ENCODE results near the gene PALM2AKAP2.

The PALM2AKAP2 gene

DNA sequence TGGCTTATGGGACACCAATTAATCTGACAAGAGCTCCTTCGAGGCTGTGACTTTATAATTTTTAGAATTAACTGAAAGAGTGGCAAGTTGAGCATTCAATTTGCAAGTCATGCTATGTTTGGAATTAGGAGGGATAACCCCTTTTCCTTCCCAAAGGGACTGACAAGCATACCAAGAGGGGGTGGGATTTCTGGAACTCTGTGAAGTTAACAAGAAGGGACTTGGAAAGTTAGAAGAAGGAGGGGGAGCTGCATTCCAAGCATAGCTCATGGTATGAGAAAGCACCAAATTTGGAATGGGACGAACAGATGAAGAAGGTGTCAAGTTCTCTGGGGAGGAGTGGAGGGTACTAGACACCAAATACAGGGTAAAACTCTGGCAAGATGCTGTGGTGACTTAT is 8.9 kb upstream of the PALM2AKAP2 start:
- FAIRE-seq (peak; percentile 20), DNase-seq (ENCODE audit: insufficient read length, low spot score) (peak; percentile 54)

DNA sequence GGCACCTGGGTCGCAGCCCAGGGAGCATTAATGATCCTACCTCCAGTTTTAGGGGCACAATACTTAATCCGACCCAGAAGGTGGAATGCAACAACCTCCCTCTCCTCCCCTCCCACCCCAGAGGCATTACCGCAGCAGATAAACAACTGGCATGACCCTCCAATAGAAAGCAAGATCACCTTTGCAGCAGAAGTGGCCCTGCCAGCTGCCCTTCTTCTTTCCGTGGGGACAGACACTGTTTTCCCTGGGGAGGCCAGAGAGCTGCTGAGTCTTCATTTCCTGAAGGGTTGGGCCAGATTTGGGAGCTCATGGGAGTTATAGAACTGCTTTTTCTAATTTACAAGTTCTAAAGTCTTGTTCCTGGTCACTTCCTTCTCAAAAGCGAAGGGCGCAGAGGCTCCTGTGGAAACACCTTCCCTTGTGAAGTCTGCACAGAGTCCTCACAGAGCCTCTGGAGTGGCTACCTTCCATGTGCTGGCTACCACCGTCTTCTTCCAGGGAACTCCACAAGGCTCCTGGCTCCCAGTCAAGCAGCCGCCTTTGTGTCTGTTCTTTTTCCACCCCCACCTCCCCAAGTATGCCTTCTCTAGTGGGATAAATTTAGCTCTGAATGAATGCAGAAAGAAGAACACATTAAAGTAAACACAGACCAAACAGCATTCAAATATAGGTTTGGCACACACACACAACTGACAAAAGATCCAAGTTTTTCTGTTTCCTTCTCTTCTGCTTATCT is 8.0 kb upstream of the PALM2AKAP2 start:
- DNase-seq (ENCODE audit: insufficient read length, low spot score) (no peak), FAIRE-seq (no peak)

DNA sequence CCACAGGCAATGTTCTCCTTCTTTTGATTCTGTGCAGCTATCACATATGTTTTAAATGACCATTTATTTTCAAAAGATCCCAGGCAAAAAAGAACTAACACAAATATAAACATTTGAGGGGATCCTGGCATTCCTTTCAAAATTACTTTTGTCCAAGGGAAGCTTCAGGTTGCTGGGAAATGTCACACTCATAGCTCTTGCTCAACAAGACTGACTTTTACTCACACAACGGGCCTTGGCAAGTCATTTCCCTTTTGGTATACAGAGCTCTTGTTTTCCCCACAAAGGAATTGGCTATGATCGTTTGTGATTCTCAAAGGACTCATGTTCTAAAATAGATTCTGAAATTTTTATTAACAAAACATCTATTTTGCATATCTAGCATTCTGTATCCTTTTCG is 4.5 kb upstream of the PALM2AKAP2 start:
- no peak for DNase-seq (ENCODE audit: insufficient read length, low spot score)
- no peak for FAIRE-seq

DNA sequence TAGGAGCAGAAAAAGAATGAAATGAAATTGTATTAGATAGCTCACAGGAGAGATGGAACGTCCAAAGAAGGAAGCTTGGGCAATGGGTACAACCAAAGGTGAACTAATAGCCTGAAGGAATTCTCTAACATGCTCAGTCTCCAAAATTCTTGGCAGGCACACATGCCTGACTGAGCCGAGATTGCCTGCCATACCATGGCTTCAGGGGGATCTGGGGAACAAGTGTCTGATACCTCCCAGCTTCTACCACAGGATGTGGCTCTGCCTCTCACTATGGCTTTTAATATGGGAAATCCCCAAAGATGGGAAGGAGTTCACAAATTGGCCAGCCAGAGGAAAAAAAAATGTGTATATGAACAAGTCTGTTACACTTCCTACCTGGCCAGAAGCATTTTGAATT is 3.6 kb upstream of the PALM2AKAP2 start:
- FAIRE-seq, result no peak
- no peak for DNase-seq (ENCODE audit: insufficient read length, low spot score)

DNA sequence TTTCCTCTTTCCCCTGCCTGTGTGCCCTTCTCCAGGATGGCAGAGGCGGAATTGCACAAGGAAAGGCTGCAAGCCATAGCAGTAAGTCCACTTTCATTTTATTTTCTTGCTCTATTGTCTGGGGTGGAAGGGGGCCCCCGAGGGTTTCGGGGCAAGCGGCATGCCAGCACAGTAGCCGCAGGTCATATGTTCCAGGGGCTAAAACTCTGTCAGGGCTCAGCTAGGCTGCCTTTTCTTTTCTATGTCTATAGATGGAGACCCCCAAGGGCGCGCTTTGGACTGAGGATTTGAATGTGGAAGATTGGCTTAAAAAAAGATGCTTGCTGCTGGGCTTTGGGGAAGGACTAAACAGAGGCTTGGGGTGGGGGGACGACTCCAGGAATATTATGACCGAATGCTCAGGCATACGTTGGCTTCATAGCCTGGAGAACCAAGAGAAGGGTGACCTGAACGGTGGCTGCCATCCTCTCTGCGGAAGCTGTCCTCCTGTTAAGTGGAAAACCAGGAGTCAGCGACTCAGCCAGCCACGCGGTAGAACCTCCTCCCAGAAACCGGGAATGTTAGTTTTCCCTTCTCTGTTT is 545 bp downstream of the PALM2AKAP2 start:
- FAIRE-seq (no peak), DNase-seq (ENCODE audit: insufficient read length, low spot score) (peak; percentile 14)

DNA sequence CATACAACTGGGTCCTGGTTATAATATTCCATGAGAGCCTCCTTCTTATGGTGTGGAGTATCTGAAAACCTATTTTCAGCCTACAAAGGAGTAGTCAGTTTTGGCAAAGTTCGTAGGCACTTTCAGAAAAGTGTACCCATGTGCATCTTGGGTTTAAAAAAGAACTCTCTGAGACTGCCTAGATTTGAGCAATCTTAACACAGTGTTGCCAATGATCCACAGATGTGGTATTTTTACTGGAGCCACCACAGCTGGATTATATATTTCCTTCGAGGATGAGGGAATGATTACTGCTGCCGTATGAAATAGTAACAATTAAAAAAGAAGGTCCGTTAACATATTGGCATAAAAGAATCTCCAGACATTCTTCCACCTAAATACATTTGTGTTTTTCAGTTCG is 1.1 kb downstream of the PALM2AKAP2 start:
- FAIRE-seq (no peak), DNase-seq (ENCODE audit: insufficient read length, low spot score) (no peak)

DNA sequence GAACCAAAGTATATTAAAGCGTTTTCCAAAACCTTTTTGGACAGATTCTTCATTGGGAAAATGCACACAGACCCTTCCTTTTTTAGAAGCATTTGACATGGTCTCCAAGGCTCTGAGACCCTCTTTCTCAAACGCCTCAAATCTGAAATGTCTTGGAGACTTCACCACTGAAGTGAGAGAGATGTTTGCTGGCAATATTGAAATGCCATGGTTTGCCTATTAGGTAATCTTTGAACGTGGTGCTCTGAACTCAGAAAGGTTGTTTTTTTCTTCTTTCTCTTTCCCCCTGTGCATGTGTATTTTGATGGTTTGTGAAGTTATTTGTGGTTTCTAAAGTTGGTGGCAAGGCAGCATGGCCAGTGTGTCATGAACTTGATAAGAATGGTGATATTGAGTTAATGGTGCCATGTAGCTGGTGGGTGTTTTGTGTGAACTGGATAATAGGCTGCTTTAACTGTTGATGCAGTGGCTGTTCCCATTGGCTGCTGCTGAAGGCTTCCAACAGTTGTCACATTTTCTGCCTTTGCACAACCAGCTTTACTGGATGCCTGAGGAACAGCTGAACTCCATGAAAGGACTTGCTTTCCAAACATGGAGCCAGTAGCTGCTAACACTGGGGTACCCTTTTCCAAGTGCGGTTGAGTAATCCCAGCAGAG is 1.7 kb downstream of the PALM2AKAP2 start:
- FAIRE-seq, result no peak
- no peak for DNase-seq (ENCODE audit: insufficient read length, low spot score)

DNA sequence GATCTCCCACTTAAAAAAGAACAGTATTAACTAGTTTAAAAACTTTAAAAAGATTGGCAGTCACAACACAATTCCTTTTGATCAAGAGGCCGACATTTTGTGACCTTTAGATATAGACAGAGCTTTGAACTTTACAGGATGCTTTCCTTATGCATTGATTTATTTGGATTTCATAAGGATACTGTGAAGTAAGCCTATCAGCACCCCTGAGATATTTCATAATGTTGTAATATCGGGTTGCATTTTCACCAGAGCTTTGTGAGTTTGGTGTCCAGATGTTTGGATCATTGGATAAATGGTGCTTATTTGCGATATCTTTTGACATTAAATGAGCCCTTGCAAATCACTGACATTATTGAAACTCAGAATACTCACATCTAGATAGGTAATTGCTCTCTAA is 7.7 kb downstream of the PALM2AKAP2 start:
- FAIRE-seq (no peak), DNase-seq (ENCODE audit: insufficient read length, low spot score) (no peak)

DNA sequence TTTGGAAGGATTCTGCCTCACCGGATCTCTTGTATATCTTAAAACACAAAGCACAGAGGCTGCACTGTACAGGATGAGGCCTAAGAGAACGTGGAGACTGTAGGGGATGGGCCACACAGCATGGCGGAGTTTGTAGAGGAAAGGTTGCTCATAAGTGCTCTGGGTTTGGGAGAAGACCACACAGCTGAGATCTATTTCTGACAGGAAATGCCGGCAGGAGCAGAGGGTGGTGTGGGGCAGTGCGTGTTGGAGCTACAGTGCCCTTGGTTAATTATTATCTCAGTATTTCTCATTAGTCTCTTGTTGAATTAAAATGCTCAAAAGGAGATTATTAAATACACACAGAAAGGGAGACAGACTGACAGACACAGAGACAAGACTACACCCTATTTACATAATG is 9.6 kb downstream of the PALM2AKAP2 start:
- DNase-seq (ENCODE audit: insufficient read length, low spot score) (no peak), FAIRE-seq (no peak)

DNA sequence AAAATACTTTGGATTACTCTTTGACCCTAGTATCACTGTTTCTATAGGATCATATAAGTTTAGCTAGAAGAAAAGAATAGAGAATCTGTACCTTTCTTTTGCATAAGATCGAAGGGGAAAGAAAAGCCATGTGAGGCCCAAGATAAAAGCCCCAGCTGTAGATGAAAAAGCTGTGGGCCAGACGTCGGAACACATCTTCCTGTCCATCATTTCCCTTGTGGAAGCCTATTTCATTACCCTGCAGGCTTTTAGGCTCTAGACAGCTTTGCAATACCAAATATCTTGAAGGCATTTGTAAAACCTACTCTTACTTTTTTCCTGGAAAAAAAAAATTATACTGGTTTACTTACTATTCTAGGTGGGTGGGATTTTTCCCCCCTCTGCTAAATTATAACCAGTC is 10.0 kb downstream of the PALM2AKAP2 start:
- FAIRE-seq (no peak), DNase-seq (ENCODE audit: insufficient read length, low spot score) (no peak)

DNA sequence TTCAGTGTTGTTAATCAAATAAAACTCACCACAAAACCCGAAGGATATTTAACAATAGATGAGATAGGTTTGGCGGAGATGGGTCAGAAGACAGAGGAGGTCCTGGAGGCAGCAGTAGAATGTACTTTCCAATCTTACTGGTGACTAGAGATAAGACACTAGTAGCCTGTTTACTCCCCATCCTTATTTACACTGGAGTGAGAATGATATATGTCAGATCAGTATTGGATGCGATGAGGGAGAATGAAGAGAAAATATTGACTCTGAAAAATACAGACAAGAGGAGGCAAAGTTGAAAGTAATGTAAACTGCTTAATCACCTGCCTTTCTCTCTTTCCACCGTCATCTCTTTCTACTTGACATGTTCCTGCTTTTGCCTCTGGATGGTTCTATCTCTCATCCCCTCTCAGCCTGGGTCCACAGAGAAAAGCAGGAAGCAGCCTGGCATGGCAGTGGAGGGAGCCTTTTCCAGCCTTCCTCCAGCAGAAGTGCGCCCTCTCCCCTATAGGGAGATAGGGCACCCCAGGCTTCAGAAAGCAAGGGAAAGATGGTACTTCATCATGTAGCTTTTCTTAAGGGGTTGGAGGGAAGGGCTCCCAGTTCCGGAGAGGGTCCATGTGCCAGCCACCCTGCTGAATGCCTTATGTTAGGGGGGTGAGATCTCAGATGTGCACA is 11.1 kb downstream of the PALM2AKAP2 start:
- FAIRE-seq (no peak), DNase-seq (ENCODE audit: insufficient read length, low spot score) (no peak)

DNA sequence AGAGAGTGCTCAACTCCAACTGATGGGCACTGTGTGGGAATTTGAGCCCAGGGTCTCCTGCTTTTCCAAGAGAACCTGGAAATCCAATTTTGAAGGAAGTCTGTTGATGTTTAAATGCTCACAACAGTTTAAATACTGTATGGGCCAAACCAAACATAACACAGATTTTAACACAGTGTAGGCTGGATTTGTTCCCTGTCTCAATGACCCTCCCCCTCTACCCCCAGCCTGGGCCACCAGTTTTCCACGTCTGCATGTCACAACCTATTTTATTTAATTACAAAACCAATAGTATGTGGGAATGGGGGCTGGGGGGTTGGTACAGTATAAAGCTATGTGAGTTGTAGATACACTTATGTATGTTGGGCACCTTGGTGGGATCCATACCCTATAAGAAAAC is 11.7 kb downstream of the PALM2AKAP2 start:
- no peak for FAIRE-seq
- DNase-seq (ENCODE audit: insufficient read length, low spot score), result no peak

DNA sequence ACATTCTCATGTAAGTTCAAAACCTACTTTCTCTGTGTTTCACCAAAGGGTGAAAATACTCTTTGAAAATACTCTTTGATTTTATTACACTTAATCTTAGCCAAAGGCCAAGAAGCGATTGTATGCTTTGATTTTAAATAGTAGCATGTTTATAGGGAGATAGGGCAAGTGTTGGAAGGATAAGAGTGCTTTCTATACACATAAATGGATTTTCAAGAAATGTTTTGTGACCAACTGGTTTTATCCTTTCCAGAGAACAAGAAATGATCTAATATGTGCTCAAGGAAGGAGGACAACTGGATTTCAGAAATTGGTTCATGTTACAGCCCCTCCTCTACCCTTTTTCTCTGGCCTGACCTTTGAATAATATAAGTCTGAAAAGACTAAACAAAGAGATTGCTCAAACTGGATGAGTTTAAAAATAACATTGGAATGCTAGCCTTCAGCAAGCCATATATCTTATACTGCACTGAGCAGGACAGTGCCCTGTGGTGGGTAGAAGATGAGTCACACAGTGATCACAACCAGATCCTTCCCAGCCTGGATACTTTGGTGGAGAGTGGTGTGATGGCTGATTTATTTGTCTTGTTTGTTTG is 13.1 kb downstream of the PALM2AKAP2 start:
- peak; percentile 88 for DNase-seq (ENCODE audit: insufficient read length, low spot score)
- FAIRE-seq, result peak; percentile 97

DNA sequence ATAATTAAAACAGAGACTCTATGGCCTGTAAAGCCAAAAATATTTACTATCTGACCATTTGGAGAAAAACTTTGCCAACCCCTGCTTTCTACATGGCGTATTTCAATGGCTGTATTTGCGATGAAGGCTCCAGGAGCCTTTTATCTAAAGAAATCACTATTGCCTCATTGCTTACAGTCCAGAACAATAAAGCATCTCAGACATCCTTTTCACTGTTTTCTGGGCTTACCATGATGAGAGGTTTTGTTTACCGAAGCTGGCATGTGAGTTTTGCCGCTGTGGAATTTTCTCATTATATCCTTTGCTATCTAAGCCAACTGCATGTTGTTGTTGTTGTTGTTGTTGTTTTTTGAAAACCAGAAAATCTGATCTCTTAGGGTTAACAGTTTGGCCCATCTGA is 13.9 kb downstream of the PALM2AKAP2 start:
- DNase-seq (ENCODE audit: insufficient read length, low spot score) (no peak), FAIRE-seq (no peak)

DNA sequence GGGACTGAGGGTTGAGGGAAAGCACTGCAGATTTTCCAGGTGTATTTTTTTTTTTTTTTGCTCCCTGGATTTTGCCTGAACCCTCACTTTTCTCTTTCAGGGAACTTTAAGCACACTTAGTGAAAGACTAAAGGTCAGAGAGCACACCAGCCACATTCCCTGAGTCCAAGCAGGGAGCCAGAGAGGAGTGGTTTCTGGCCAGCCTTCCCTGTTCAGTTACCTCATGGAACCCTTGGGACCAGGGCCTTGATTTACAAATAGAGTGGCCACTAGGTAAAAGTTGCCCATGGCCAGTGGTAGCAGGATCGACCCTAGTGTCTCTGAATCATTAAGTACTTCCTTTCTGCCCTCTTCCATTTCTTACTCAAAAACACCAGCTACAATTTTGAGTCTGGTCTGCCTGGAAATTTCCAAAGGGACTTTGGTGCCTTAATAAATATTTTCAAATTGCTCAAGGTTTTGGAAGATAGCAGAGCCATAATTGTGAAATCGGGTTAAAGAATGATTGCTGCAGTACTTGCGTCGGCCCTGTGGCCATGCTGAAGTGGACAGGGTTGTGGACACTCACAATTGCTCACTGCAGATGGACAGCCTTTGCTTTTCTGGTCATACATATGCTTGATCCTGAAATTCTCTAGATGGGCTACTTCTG is 14.5 kb downstream of the PALM2AKAP2 start:
- FAIRE-seq, result no peak
- no peak for DNase-seq (ENCODE audit: insufficient read length, low spot score)

DNA sequence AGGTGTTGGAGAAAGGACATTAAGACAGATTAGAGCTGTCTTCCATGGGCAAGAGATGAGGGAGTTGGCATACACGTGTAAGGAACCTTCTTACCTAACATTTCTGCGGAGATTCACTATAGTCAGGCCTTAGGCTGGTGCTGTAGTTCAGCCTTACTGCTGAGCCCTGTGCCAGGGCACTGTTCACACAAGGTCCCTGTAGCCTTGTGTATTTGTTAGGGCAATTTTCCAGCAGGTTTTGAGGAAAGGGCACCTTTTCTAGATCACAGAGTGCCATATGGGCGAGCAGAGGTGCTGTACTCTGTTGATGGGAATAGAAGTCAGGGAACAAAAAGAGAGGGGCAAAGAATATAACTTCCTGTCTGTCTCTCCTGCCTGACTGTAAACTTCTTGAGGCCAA is 15.6 kb downstream of the PALM2AKAP2 start:
- FAIRE-seq (no peak), DNase-seq (ENCODE audit: insufficient read length, low spot score) (no peak)

DNA sequence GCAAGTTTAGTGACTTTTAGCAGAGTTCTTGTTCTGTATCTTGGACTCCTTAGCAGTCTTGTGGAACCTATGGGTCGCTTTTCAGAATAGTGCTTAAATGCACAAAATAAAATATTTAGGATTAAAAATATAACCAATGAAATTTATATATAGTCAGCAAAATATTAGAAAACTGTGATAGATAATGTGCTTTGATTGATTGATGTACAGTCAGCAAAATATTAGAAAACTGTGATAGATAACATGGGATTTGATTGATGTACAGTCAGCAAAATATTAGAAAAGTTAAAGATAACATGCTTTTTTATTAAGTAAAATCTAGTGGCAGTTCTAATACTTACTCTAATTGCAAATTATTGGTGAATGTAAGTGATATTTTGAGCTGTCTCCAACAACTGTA is 16.1 kb downstream of the PALM2AKAP2 start:
- FAIRE-seq (no peak), DNase-seq (ENCODE audit: insufficient read length, low spot score) (no peak)

DNA sequence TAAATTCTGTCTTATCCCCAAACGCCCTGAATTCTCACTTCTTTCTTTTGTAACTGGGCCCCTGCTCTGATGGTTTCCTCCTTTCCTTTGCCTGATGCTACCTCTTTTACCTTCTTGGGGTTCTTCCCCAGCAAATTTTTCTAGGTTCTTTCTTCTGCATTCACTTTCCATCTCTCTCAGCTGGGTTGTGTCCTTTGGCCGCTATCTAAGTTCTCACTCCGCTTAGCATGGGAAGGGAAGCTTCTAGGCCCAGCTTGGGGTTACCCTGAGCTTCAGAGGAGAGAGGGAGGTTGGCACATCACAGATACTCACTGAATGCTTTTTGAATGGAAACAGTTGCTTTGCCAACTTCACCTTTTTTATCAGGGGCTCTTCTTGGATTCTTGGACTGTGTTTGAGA is 17.0 kb downstream of the PALM2AKAP2 start:
- FAIRE-seq (no peak), DNase-seq (ENCODE audit: insufficient read length, low spot score) (no peak)

DNA sequence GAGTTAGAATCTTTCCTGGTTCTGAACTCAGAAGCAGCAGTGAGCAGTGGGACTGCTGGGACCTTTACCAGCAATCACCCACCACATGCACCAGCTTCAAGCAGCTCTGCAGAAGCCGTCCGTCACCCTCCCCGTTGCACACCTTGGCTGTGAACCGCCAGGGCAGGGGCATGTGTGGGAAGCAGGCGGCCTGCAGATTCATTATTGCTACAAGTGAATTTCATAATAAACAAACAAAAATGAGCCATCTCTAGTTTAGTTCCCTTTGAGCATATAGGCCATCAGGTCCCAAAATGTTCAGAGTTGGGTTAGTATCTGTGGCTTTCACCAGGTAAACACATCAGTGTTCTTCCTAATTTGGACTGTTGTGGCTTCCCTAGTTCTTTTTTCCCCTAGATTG is 17.5 kb downstream of the PALM2AKAP2 start:
- DNase-seq (ENCODE audit: insufficient read length, low spot score), result no peak

DNA sequence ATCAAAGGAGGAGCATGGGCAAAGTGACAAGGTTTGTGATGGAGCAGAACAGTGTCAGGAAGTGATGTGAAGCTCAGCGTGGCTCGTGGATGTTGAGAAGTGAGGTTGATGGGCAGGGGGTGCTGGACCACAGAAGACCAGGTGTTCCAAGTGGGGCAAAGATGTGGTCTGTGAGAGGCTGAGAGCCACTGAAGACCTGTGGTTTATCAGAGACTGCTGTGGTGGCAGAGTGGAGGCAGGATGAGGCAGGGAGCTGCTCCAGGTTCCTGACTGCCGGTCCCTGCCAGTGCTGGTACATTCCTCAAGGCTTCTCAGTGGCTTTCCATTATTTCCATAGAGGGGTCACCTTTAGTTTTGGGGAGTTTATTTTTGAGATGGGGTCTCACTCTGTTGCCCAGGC is 19.1 kb downstream of the PALM2AKAP2 start:
- FAIRE-seq (no peak), DNase-seq (ENCODE audit: insufficient read length, low spot score) (no peak)

More for the DNA sequence above, 17.5 kb downstream of the PALM2AKAP2 start:
- no peak for FAIRE-seq

DNA sequence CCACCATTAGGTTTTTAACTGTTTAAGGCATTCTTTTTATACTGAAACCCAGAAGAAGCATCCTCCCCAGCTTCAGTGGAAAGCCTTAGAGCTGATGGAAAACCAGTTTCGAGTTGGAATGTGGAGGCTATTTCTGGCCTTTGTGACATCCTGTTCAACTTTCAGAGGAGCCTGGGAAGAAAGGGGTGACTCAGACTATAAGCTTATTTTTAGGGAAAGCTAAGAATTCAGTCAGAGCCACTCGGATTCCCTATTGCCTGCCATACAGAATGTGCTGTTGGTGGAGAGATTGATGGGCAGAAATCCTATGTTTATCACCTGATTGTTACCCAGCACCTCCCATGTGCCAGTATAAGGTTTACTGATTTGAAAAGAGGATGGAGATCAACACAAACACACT is 19.8 kb downstream of the PALM2AKAP2 start:
- no peak for DNase-seq (ENCODE audit: insufficient read length, low spot score)
- no peak for FAIRE-seq

Measured in HTR-8/SVneo (cell line).